ENCODE measurements around the gene PNPLA5. TPM values are rescaled to one million over a fixed set of nuclear protein-coding genes. Genes with fewer than 3 reads are reported as not detected.

Gene PNPLA5
- polyA plus RNA-seq, 1 donor (not counting 4 experiments of a cell fraction or from before 2014, with no cell fraction given): not detected

GRCh38 chr22:43878831-43879550, 12.8 kb downstream of the PNPLA5 start:
- H3K27ac ChIP-seq (ENCODE audit: control insufficient read depth, insufficient read depth, low read length): no peak overlapping the region
- no peaks in the 10 kb centered on the region for H3K9me3 ChIP-seq (ENCODE audit: control insufficient read depth, low read depth, low read length)
- no peaks in the 10 kb centered on the region for H3K4me1 ChIP-seq (ENCODE audit: control insufficient read depth, extremely low read depth, insufficient read depth, low read length)
- no peaks in the 10 kb centered on the region for H3K36me3 ChIP-seq (ENCODE audit: control insufficient read depth in 2 of 2, extremely low read depth in 1 of 2, insufficient read depth in 2 of 2, low read length in 2 of 2)
- H3K79me2 ChIP-seq (ENCODE audit: control insufficient read depth, insufficient read depth, low read length): no peaks in the 10 kb centered on the region
- no peaks in the 10 kb centered on the region for H4K20me1 ChIP-seq (ENCODE audit: control insufficient read depth, extremely low read depth, insufficient read depth, low read length)
- peaks cover 4% of the 10 kb centered on the region for H3K27me3 ChIP-seq (ENCODE audit: control insufficient read depth, extremely low read depth, insufficient read depth, low read length)
- no peak overlapping the region for H3K4me2 ChIP-seq (ENCODE audit: control insufficient read depth, extremely low read depth, insufficient read depth, low read depth, low read length)
- H3K4me3 ChIP-seq (ENCODE audit: control insufficient read depth in 2 of 3, extremely low read depth in 1 of 3, insufficient read depth in 2 of 3, low read depth in 1 of 3, low read length in 3 of 3): no peak overlapping the region
- TF ChIP-seq EZH2 (IDR thresholded peaks at IDR 0.05; ENCODE audit: low read length) (no peak), CTCF (optimal IDR thresholded peaks at IDR 0.05 in 1 of 3, IDR thresholded peaks at IDR 0.05 in 1 of 3, conservative IDR thresholded peaks at IDR 0.05 in 1 of 3; ENCODE audit: extremely low read depth in 1 of 3, insufficient read depth in 2 of 3, low read length in 3 of 3) (no peak)
- DNase-seq (ENCODE audit: low read depth, low spot score) (no peak), FAIRE-seq (no peak)
- no peak overlapping the region for H2AFZ ChIP-seq (ENCODE audit: control insufficient read depth, low read length)
- H3K9me1 ChIP-seq (ENCODE audit: control insufficient read depth, extremely low read depth, insufficient read depth, low read length): no peaks in the 10 kb centered on the region
- dilution Hi-C loops (cut with MboI; ENCODE audit: extremely low pct_ligation_motif_present, low sequenced_read_pairs): no loop called here
- H3K9ac ChIP-seq (ENCODE audit: control insufficient read depth, extremely low read depth, insufficient read depth, low read length): no peak overlapping the region

- Histone ChIP-seq H2AFZ (ENCODE audit: control insufficient read depth, low read length) (no peak overlapping the region), H3K9ac (ENCODE audit: control insufficient read depth, extremely low read depth, insufficient read depth, low read length) (no peak overlapping the region), H3K9me3 (ENCODE audit: control insufficient read depth, low read depth, low read length) (no peaks in the 10 kb centered on the region), H3K79me2 (ENCODE audit: control insufficient read depth, insufficient read depth, low read length) (no peaks in the 10 kb centered on the region), H3K27ac (ENCODE audit: control insufficient read depth, insufficient read depth, low read length) (no peak overlapping the region), H3K4me3 (ENCODE audit: control insufficient read depth in 2 of 3, extremely low read depth in 1 of 3, insufficient read depth in 2 of 3, low read depth in 1 of 3, low read length in 3 of 3) (no peak overlapping the region), H3K4me1 (ENCODE audit: control insufficient read depth, extremely low read depth, insufficient read depth, low read length) (no peaks in the 10 kb centered on the region), H3K4me2 (ENCODE audit: control insufficient read depth, extremely low read depth, insufficient read depth, low read depth, low read length) (no peak overlapping the region), H3K36me3 (ENCODE audit: control insufficient read depth in 2 of 2, extremely low read depth in 1 of 2, insufficient read depth in 2 of 2, low read length in 2 of 2) (no peaks in the 10 kb centered on the region), H3K27me3 (ENCODE audit: control insufficient read depth, extremely low read depth, insufficient read depth, low read length) (peaks cover 4% of the 10 kb centered on the region), H3K9me1 (ENCODE audit: control insufficient read depth, extremely low read depth, insufficient read depth, low read length) (no peaks in the 10 kb centered on the region), H4K20me1 (ENCODE audit: control insufficient read depth, extremely low read depth, insufficient read depth, low read length) (no peaks in the 10 kb centered on the region)
- TF ChIP-seq CTCF (optimal IDR thresholded peaks at IDR 0.05 in 1 of 3, IDR thresholded peaks at IDR 0.05 in 1 of 3, conservative IDR thresholded peaks at IDR 0.05 in 1 of 3; ENCODE audit: extremely low read depth in 1 of 3, insufficient read depth in 2 of 3, low read length in 3 of 3) (no peak), EZH2 (IDR thresholded peaks at IDR 0.05; ENCODE audit: low read length) (no peak)
- dilution Hi-C loops (cut with MboI; ENCODE audit: extremely low pct_ligation_motif_present, low sequenced_read_pairs): no loop called here
- FAIRE-seq: no peak
- DNase-seq (ENCODE audit: low read depth, low spot score): no peak
Measured at GRCh38 chr22:43878079-43878795, 13.6 kb downstream of the PNPLA5 start.
